ENCODE measurements around the gene MTSS2.

The MTSS2 gene

GRCh38 chr16:70714581-70715054 lies 28.8 kb upstream of the MTSS2 start:
- no peak for DNase-seq (ENCODE audit: low read depth)

- no peak for DNase-seq (ENCODE audit: low read depth)
Observed at GRCh38 chr16:70713824-70714223, 28.0 kb upstream of the MTSS2 start.

- DNase-seq (ENCODE audit: low read depth): no peak
Observed at GRCh38 chr16:70713342-70713741, 27.5 kb upstream of the MTSS2 start.

- no peak for DNase-seq (ENCODE audit: low read depth)
Observed at GRCh38 chr16:70712942-70713341, 27.1 kb upstream of the MTSS2 start.

GRCh38 chr16:70712359-70712758 lies 26.5 kb upstream of the MTSS2 start:
- no peak for DNase-seq (ENCODE audit: low read depth)

GRCh38 chr16:70711211-70712031 lies 25.6 kb upstream of the MTSS2 start:
- DNase-seq (ENCODE audit: low read depth): no peak

GRCh38 chr16:70710422-70711210 lies 24.8 kb upstream of the MTSS2 start:
- DNase-seq (ENCODE audit: low read depth): no peak

- DNase-seq (ENCODE audit: low read depth): no peak
Observed at GRCh38 chr16:70709942-70710341, 24.1 kb upstream of the MTSS2 start.

GRCh38 chr16:70709457-70709856 lies 23.6 kb upstream of the MTSS2 start:
- DNase-seq (ENCODE audit: low read depth): no peak

GRCh38 chr16:70708366-70709246 lies 22.8 kb upstream of the MTSS2 start:
- no peak for DNase-seq (ENCODE audit: low read depth)

- DNase-seq (ENCODE audit: low read depth): no peak
Observed at GRCh38 chr16:70706948-70707465, 21.2 kb upstream of the MTSS2 start.

GRCh38 chr16:70705056-70705455 lies 19.2 kb upstream of the MTSS2 start:
- no peak for DNase-seq (ENCODE audit: low read depth)

- no peak for DNase-seq (ENCODE audit: low read depth)
Observed at GRCh38 chr16:70704586-70704985, 18.7 kb upstream of the MTSS2 start.

GRCh38 chr16:70703835-70704381 lies 18.1 kb upstream of the MTSS2 start:
- DNase-seq (ENCODE audit: low read depth): no peak

GRCh38 chr16:70703041-70703834 lies 17.4 kb upstream of the MTSS2 start:
- DNase-seq (ENCODE audit: low read depth): peak; percentile 60

- no peak for DNase-seq (ENCODE audit: low read depth)
Observed at GRCh38 chr16:70702624-70703023, 16.8 kb upstream of the MTSS2 start.

GRCh38 chr16:70701998-70702397 lies 16.1 kb upstream of the MTSS2 start:
- no peak for DNase-seq (ENCODE audit: low read depth)

- DNase-seq (ENCODE audit: low read depth): no peak
Observed at GRCh38 chr16:70701596-70701995, 15.7 kb upstream of the MTSS2 start.

- no peak for DNase-seq (ENCODE audit: low read depth)
Observed at GRCh38 chr16:70701036-70701435, 15.2 kb upstream of the MTSS2 start.

GRCh38 chr16:70700101-70701020 lies 14.5 kb upstream of the MTSS2 start:
- no peak for DNase-seq (ENCODE audit: low read depth)
